ENCODE data around the gene CYB5R3. TPM values are rescaled to one million over a fixed set of nuclear protein-coding genes. Genes with fewer than 3 reads are reported as not detected.

CYB5R3 gene
- total and polyA plus RNA-seq, 2 donors: 24.6 to 70.7 TPM

DNA sequence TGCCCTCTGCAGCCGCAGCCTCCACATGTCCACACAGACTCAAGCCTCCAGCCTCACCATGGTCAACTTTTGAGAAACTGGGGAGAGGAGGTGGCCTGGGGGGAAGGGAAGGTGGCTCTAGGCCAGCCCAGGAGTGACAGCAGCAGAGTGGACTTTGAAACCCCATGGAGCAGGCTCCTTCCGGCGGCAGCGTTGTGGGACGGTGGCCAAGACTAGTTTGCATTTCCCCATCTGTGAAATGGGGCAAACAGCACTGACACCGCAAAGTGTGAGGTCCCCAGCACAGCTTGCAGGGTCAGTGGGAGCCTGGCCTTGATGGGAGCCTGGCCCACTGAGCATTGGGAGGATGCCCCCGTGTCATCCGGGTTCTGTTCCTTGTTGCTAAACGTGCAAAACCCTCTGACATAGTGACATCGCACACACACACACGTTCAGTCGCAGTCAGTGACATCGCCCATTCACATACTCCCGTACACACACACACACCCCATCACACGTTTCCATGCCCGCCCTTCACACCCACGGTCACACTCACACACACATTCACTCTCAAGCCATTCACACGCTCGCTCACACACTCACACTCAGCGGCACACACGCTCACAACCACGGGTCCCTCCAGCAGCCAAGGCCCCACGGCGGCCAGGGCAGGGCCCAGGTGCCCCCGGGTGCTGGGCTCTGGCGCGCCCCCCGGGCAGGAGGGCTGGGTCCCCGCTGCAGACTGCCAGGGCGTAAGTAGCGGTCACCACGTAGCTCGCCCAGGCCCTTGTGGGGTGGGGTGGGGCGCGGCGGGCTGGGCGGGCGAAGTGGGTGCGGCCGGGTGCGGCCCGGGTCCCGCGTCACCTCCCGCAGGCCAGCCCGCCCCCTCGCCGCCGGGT is 585 bp downstream of the CYB5R3 start:
- H3K27ac ChIP-seq (ENCODE audit: low read depth in 1 of 2, low read length in 1 of 2): peak overlapping the region; percentile 57 to 84
- H3K27me3 ChIP-seq (ENCODE audit: control insufficient read depth in 2 of 2, insufficient read depth in 1 of 2, low read length in 1 of 2): no peaks in the 10 kb centered on the region
- DNase-seq (ENCODE audit: low read depth in 6 of 9, low spot score in 9 of 9): peak in 8 of 9 donors; percentile 18 to 63 (median 40)
- H3K9me3 ChIP-seq (ENCODE audit: control insufficient read depth in 2 of 2, insufficient read depth in 1 of 2, low read length in 1 of 2): peaks cover 0 to 3% of the 10 kb centered on the region in 2 donors
- H3K4me3 ChIP-seq (ENCODE audit: low read length in 2 of 2): peak overlapping the region; percentile 67 to 93
- WGBS: 6% methylated on average over 49 of the region's 49 CpGs
- H3K36me3 ChIP-seq (ENCODE audit: control insufficient read depth in 2 of 2, insufficient read depth in 2 of 2, low read length in 1 of 2): peaks cover 3 to 10% of the 10 kb centered on the region in 2 donors
- H3K4me1 ChIP-seq (ENCODE audit: control insufficient read depth in 2 of 2, insufficient read depth in 2 of 2, low read length in 2 of 2): peaks cover 13 to 55% of the 10 kb centered on the region in 2 donors

DNA sequence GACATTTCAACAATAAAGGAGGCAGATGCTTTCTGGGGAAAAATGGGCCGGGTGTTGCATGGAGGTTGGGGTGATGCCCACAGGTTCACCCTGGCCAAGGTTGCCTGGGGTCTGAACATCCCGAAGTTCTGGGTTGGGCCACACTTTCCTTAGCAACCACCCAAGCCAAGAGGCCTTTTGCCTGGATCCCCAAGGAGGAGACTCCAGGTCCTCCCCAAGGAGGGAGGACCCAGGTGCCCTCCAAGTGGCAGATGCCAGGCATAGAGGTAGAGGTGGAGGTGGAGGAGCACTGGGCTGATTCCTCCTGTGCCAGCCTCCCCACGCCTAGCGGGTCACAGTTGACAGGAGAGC is 1.2 kb downstream of the CYB5R3 start:
- H3K27me3 ChIP-seq (ENCODE audit: control insufficient read depth in 2 of 2, insufficient read depth in 1 of 2, low read length in 1 of 2): no peaks in the 10 kb centered on the region
- H3K4me1 ChIP-seq (ENCODE audit: control insufficient read depth in 2 of 2, insufficient read depth in 2 of 2, low read length in 2 of 2): peaks cover 13 to 60% of the 10 kb centered on the region in 2 donors
- DNase-seq (ENCODE audit: low read depth in 6 of 9, low spot score in 9 of 9): no peak
- H3K9me3 ChIP-seq (ENCODE audit: control insufficient read depth in 2 of 2, insufficient read depth in 1 of 2, low read length in 1 of 2): peaks cover 0 to 3% of the 10 kb centered on the region in 2 donors
- no peak overlapping the region for H3K27ac ChIP-seq (ENCODE audit: low read depth in 1 of 2, low read length in 1 of 2)
- H3K36me3 ChIP-seq (ENCODE audit: control insufficient read depth in 2 of 2, insufficient read depth in 2 of 2, low read length in 1 of 2): peaks cover 3 to 10% of the 10 kb centered on the region in 2 donors
- WGBS: 93% methylated on average over 4 of the region's 4 CpGs
- peak overlapping the region in 1 of 2 donors; percentile 67 for H3K4me3 ChIP-seq (ENCODE audit: low read length in 2 of 2)

DNA sequence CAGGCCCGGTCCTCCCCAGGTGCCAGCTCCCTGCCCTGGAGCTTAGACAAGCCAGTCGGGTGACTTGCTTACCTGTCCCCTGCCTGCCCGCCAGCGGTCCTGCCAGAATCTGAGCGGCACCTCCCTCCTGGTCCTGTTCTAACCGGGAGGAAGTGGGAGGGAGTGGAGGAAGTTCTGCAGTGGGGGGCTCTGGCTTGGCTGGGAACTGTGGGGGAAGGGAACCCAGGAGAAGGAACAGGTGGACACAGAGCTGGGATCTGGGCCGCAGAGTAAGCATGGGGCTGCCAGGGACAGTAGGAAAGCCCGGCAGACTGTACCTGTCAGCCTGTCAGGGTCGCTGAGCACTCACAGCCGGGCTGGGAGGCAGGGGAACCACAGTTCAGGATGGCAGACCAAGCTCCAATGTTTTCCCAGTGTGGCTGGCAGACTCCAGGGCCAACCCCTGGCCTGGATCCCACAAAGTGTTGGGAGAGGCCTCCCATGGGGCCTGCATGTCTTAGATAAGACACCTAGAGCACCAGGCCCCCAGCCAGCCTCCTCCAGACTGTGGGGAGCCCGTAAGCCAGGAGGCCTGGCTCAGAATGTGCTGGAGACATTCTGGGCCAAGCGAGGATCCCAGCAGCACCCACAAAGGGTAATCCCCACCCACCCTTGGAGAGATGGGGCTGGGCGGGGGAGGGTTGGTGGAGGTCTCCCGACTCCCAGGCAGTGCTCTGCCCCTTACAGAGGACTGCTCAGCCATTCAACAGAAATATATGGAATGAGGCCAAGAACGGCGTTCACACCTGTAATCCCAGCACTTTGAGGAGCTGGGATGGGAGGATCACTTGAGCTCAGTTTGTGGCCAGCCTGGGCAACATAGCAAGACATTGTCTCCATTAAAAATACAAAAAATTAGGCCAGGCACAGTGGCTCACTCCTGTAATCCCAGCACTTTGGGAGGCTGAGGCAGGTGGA is 2.3 kb downstream of the CYB5R3 start:
- DNase-seq (ENCODE audit: low read depth in 6 of 9, low spot score in 9 of 9): no peak
- peaks cover 13 to 62% of the 10 kb centered on the region in 2 donors for H3K4me1 ChIP-seq (ENCODE audit: control insufficient read depth in 2 of 2, insufficient read depth in 2 of 2, low read length in 2 of 2)
- 72% methylated on average over 16 of the region's 16 CpGs for WGBS

DNA sequence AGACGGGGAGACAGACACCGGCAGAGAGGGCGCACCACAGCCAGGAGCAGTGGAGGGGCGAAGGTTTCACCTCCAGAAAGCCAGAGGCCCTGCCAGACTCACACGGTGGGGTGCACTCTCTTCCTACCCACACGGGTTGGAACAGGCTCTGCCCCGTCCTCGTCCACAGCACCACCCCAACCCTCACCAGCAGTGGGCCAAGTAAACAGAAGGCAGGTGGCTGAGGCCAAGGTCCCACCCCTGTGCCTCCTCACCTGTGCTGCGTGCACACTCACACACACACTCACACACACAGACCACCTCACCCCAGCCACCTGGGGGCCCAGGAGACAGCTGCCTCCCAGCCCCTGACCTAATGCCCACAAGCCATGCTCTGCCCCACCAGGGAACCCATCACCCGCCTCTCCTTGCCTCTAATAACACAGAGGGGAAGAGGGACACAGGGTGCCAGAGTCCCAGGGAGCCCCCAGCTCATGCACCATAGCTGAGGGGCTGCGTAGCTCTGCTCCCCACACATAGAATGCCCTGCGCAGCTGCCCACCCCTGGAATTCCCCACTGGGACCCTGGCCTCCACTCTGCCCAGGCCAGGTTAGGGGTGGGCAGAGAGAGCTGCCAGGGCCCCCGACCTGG is 3.1 kb downstream of the CYB5R3 start:
- peaks cover 13 to 62% of the 10 kb centered on the region in 2 donors for H3K4me1 ChIP-seq (ENCODE audit: control insufficient read depth in 2 of 2, insufficient read depth in 2 of 2, low read length in 2 of 2)
- H3K27me3 ChIP-seq (ENCODE audit: control insufficient read depth in 2 of 2, insufficient read depth in 1 of 2, low read length in 1 of 2): no peaks in the 10 kb centered on the region
- 66% methylated on average over 13 of the region's 13 CpGs for WGBS
- H3K9me3 ChIP-seq (ENCODE audit: control insufficient read depth in 2 of 2, insufficient read depth in 1 of 2, low read length in 1 of 2): peaks cover 0 to 3% of the 10 kb centered on the region in 2 donors
- H3K27ac ChIP-seq (ENCODE audit: low read depth in 1 of 2, low read length in 1 of 2): no peak overlapping the region
- no peak for DNase-seq (ENCODE audit: low read depth in 6 of 9, low spot score in 9 of 9)
- H3K36me3 ChIP-seq (ENCODE audit: control insufficient read depth in 2 of 2, insufficient read depth in 2 of 2, low read length in 1 of 2): peaks cover 3 to 10% of the 10 kb centered on the region in 2 donors
- no peak overlapping the region for H3K4me3 ChIP-seq (ENCODE audit: low read length in 2 of 2)

More for the DNA sequence above, 2.3 kb downstream of the CYB5R3 start:
- H3K36me3 ChIP-seq (ENCODE audit: control insufficient read depth in 2 of 2, insufficient read depth in 2 of 2, low read length in 1 of 2): peaks cover 3 to 10% of the 10 kb centered on the region in 2 donors
- H3K4me3 ChIP-seq (ENCODE audit: low read length in 2 of 2): no peak overlapping the region
- peaks cover 0 to 3% of the 10 kb centered on the region in 2 donors for H3K9me3 ChIP-seq (ENCODE audit: control insufficient read depth in 2 of 2, insufficient read depth in 1 of 2, low read length in 1 of 2)
- peak overlapping the region in 1 of 2 donors; percentile 27 for H3K27ac ChIP-seq (ENCODE audit: low read depth in 1 of 2, low read length in 1 of 2)
- no peaks in the 10 kb centered on the region for H3K27me3 ChIP-seq (ENCODE audit: control insufficient read depth in 2 of 2, insufficient read depth in 1 of 2, low read length in 1 of 2)

DNA sequence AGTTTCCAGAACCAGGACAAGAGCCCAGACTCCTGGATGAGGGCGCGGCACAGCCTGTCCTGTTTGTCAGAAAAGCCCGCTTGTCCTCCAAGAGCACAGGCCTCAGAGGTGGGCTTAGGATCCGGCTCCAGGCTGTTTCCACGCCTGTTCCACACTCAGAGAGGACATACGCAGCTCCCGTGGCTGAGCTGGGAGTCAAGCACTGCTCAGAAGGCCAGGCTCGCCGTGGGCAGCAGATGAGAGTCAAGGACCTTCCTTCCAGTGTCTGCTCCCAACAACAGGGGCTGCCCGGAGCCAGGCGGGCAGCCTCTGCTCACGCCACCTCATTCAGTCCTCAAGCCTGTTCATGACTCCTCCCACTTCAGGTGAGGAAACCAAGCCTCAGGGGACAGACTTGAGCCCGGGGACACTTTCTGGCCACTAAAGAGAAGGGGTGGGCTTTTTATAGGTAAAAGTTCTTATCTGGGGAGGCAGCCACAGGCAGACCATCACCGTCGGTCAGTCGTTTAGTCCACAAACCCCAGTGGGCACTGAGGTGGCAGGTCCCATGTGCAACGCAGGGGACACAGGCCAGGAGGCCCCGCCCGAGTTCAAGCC is 3.8 kb downstream of the CYB5R3 start:
- peak overlapping the region in 1 of 2 donors; percentile 10 for H3K27ac ChIP-seq (ENCODE audit: low read depth in 1 of 2, low read length in 1 of 2)
- H3K27me3 ChIP-seq (ENCODE audit: control insufficient read depth in 2 of 2, insufficient read depth in 1 of 2, low read length in 1 of 2): no peaks in the 10 kb centered on the region
- peaks cover 13 to 62% of the 10 kb centered on the region in 2 donors for H3K4me1 ChIP-seq (ENCODE audit: control insufficient read depth in 2 of 2, insufficient read depth in 2 of 2, low read length in 2 of 2)
- peaks cover 3 to 10% of the 10 kb centered on the region in 2 donors for H3K36me3 ChIP-seq (ENCODE audit: control insufficient read depth in 2 of 2, insufficient read depth in 2 of 2, low read length in 1 of 2)
- WGBS: 83% methylated on average over 19 of the region's 19 CpGs
- no peak for DNase-seq (ENCODE audit: low read depth in 6 of 9, low spot score in 9 of 9)
- peaks cover 0 to 3% of the 10 kb centered on the region in 2 donors for H3K9me3 ChIP-seq (ENCODE audit: control insufficient read depth in 2 of 2, insufficient read depth in 1 of 2, low read length in 1 of 2)
- no peak overlapping the region for H3K4me3 ChIP-seq (ENCODE audit: low read length in 2 of 2)

DNA sequence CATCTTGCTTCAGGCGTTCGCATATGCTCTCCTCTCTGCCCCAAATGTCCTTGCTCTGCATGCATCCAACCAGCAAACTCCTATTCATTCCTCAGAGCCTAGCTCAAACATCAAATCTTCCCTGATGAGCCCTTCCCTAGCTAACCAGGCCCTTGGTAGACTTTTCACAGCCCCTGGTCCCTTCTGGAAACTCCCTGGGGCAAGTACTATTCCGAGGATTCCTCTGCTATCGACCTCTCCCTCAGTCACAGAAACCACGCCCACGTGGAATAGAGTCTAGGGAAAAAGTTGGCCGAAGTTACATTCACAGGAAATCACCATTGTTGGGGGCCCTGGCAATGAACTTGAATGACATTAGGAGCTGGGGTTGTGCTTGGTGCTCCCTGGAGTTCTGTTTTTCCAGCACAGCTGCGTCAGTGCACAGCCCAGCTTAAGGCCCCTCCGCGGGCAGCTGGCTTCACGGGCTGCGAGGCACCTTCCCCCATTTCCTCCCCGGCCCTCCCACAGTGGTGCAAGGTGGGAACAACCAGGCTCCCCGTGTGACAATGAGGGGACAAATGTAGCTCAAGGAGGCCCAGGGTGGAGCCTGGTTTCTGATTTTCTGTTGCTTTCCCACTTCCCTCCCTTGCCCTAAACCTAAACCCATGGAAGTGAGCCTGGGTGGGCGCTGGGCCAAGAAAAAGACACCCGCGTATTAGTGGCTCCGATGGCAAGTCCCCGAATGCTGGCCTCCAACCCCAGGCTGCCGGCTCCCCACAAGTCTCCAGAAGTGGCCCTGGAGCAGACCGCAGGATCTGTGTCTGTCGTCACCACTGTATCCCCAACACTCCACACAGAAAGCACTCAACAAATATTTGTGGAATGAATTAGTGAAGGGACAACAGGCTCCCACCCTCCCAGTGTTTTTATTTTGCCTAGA is 4.5 kb downstream of the CYB5R3 start:
- peaks cover 13 to 58% of the 10 kb centered on the region in 2 donors for H3K4me1 ChIP-seq (ENCODE audit: control insufficient read depth in 2 of 2, insufficient read depth in 2 of 2, low read length in 2 of 2)
- WGBS: 55% methylated on average over 22 of the region's 22 CpGs
- peak in 1 of 9 donors; percentile 1 for DNase-seq (ENCODE audit: low read depth in 6 of 9, low spot score in 9 of 9)
- no peak overlapping the region for H3K4me3 ChIP-seq (ENCODE audit: low read length in 2 of 2)
- H3K27ac ChIP-seq (ENCODE audit: low read depth in 1 of 2, low read length in 1 of 2): peak overlapping the region; percentile 32 to 41
- H3K9me3 ChIP-seq (ENCODE audit: control insufficient read depth in 2 of 2, insufficient read depth in 1 of 2, low read length in 1 of 2): peaks cover 0 to 3% of the 10 kb centered on the region in 2 donors
- H3K36me3 ChIP-seq (ENCODE audit: control insufficient read depth in 2 of 2, insufficient read depth in 2 of 2, low read length in 1 of 2): peaks cover 3 to 10% of the 10 kb centered on the region in 2 donors
- no peaks in the 10 kb centered on the region for H3K27me3 ChIP-seq (ENCODE audit: control insufficient read depth in 2 of 2, insufficient read depth in 1 of 2, low read length in 1 of 2)

DNA sequence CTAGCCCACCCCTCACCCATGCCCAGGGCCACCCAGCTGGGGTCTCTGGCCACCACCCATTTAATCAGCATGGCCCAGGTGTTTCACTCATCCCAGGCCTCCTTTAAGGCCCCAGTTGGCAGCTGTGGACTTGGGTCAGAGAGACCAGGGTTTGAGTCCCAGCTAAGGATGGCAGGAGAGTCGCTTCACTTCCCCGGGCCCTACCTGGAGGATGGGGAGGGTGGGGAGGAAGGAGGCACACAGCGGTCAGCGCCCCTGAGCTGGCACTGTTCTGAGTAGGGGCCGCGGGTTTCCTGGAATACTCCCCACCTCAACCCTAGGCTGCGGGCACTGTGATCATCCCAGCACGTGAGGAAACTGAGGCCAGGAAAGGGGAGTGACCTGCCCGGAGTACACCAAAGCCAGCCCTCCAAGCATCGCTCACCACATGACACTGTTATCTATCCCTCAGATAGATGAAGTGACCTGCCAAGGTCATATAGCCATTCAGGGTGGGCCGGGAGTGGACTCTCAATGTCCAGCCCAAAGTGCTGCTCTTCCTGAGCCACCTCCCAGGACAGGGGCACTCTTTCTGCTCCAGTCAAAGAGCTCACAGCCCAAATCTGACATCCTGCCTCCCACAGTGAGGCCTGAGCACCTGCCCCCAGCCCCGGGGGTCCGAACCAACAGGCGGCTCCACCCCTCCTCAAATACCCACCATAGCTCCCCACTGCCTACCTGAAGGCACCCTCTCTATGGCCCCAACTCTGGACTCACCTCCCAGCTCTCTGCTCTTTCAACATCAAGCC is 5.4 kb downstream of the CYB5R3 start:
- WGBS: 96% methylated on average over 14 of the region's 14 CpGs
- no peak overlapping the region for H3K4me3 ChIP-seq (ENCODE audit: low read length in 2 of 2)
- peaks cover 0 to 3% of the 10 kb centered on the region in 2 donors for H3K9me3 ChIP-seq (ENCODE audit: control insufficient read depth in 2 of 2, insufficient read depth in 1 of 2, low read length in 1 of 2)
- no peak for DNase-seq (ENCODE audit: low read depth in 6 of 9, low spot score in 9 of 9)
- no peaks in the 10 kb centered on the region for H3K27me3 ChIP-seq (ENCODE audit: control insufficient read depth in 2 of 2, insufficient read depth in 1 of 2, low read length in 1 of 2)
- H3K4me1 ChIP-seq (ENCODE audit: control insufficient read depth in 2 of 2, insufficient read depth in 2 of 2, low read length in 2 of 2): peaks cover 13 to 56% of the 10 kb centered on the region in 2 donors
- peaks cover 3 to 10% of the 10 kb centered on the region in 2 donors for H3K36me3 ChIP-seq (ENCODE audit: control insufficient read depth in 2 of 2, insufficient read depth in 2 of 2, low read length in 1 of 2)
- H3K27ac ChIP-seq (ENCODE audit: low read depth in 1 of 2, low read length in 1 of 2): no peak overlapping the region
